IPS DF 6.9 (cell line): ENCODE results near the gene LHX1.

ENCODE experiments used
- DNase-seq: peaks from one replicate; pipeline ENCODE4 v3.0.0-alpha.2; 2013; ENCODE audit warnings: low read depth, low spot score
- H3K27ac ChIP-seq: one replicate; pipeline ENCODE4 v1.5.1; 2013; ENCODE audit warnings: low read length, control low read depth
- H3K27me3 ChIP-seq: 2 replicates; pipeline ENCODE4 v1.6.1; 2013; ENCODE audit warnings: mild to moderate bottlenecking, low read length; ENCODE audit not compliant: control insufficient read depth, insufficient read depth
- H3K36me3 ChIP-seq: 2 replicates; pipeline ENCODE4 v1.6.1; 2013; ENCODE audit warnings: low read length; ENCODE audit not compliant: control insufficient read depth, insufficient read depth
- H3K4me1 ChIP-seq: 2 replicates; pipeline ENCODE4 v1.6.1; 2013; ENCODE audit warnings: low read length; ENCODE audit not compliant: control insufficient read depth, insufficient read depth
- H3K4me3 ChIP-seq: 2 replicates; pipeline ENCODE4 v1.5.1; 2013; ENCODE audit warnings: mild to moderate bottlenecking, low read length
- H3K9me3 ChIP-seq: 2 replicates; pipeline ENCODE4 v1.6.1; 2013; ENCODE audit warnings: low read length, inconsistent platforms; ENCODE audit not compliant: control insufficient read depth, insufficient read depth
- WGBS: extraction: QIAGEN DNeasy Blood & Tissue Kit; methylation state at CpG from one replicate; pipeline ENCODE4 v1.1.7; 2013; ENCODE audit warnings: mixed read lengths, missing lambda C conversion rate; ENCODE audit not compliant: insufficient read length, insufficient coverage; 5-methylcytosine and 5-hydroxymethylcytosine counted together

Gene LHX1

DNA sequence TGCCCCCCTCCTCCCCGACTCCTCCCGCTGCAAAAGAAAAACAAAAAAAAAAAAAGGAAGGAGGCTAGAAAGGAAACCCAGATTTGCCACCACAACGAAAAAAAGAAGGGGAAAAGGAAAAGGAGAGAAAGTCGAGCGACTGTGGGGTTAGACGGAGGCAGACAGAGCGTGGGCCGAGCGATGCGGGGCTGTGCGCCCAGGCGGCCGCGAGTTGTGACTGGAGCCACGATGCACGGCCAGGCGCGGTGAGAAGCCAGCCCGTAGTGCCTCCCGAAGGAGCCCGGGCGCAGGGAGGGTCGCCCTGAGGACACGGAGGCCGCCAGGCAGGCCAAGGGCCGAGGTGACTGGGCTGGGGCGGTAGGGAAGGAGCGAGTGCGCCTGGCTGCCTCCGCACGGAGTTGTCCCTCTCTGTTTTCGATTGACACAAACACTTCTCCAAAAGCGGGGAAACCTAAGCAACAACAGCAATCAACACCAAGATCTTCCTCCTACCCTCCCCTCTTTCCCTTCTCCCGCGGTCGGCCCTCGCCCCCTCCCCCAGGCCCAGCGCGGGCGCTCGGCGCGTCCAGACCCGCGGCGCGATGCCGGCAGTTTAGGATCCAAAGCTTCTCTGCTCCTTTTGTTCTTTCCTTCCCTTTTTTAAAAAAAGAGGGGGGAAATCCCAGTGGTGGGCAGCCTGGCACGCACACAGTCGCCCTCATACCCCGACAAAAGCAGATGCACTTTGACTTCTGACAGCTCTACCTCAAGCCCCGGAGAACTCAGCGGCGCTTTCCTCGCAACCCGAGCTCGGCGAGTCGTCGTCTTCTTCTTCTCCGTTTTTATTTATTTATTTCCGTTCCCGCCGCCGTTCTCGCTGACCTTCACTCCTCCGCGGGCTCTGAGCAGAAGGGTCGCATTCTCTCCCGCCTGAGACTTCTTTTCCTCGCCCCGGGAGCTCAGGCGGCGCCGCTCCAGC lies at the start of gene LHX1:
Gene LHX1 (plus strand): TSS at position 475 of the 958 bp plus-strand sequence. CDS start 723 bp downstream, outside the sequence.
- Histone ChIP-seq H3K4me1 (peaks cover 13% of the 10 kb centered on the region), H3K36me3 (no peaks in the 10 kb centered on the region), H3K4me3 (peak within 1 kb of the TSS; percentile 38; the same call in 1 of the 2 replicates), H3K27me3 (peaks cover 85% of the 10 kb centered on the region), H3K27ac (no peak within 1 kb of the TSS), H3K9me3 (no peaks in the 10 kb centered on the region)
- no CpG with 5 or more reads among the region's 75 CpGs for WGBS
- no peak for DNase-seq

GRCh38 chr17:36888236-36888951 lies 48.9 kb upstream of the LHX1 start:
- DNase-seq, result no peak
- H3K27me3 ChIP-seq, result no peaks in the 10 kb centered on the region

DNA sequence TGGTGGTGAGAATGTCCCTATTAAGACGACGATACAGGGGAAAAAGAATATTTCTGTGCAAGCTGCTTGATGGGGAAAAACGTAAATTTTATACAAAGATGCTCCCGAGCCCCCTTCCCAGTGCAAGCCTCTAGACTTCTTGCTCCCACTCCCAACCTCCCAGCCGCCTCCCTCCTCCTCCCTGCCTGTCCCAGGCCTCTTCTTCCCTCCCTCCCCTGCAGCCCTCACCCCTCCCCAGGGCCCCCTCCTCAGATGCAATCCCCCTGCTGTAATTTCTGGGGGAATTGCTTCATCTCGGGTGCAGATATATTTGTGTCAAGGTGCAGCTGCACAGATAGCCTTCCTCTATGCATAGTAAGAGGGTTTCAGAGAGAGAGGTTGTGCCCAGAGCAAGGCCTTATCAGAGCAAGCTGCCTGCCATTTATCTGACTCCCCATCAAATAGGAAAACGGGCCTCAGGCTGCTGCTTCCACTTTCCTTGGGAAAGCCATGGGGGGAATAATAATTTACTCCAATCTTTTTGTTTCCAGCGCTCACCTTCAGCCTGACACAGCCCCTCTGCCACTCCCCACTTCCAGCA lies 47.4 kb upstream of the LHX1 start:
- Histone ChIP-seq H3K4me1 (peaks cover 1% of the 10 kb centered on the region; the same call in 1 of the 2 replicates), H3K36me3 (no peaks in the 10 kb centered on the region), H3K9me3 (no peaks in the 10 kb centered on the region), H3K4me3 (no peak overlapping the region), H3K27ac (no peak overlapping the region), H3K27me3 (no peaks in the 10 kb centered on the region)
- DNase-seq, result no peak
- no CpG with 5 or more reads among the region's 8 CpGs for WGBS

More at GRCh38 chr17:36888236-36888951, 48.9 kb upstream of the LHX1 start:
- Histone ChIP-seq H3K36me3 (no peaks in the 10 kb centered on the region), H3K4me1 (peaks cover 1% of the 10 kb centered on the region; the same call in 1 of the 2 replicates), H3K27ac (no peak overlapping the region), H3K4me3 (no peak overlapping the region), H3K9me3 (no peaks in the 10 kb centered on the region)
- WGBS, result no CpG with 5 or more reads among the region's 8 CpGs

DNA sequence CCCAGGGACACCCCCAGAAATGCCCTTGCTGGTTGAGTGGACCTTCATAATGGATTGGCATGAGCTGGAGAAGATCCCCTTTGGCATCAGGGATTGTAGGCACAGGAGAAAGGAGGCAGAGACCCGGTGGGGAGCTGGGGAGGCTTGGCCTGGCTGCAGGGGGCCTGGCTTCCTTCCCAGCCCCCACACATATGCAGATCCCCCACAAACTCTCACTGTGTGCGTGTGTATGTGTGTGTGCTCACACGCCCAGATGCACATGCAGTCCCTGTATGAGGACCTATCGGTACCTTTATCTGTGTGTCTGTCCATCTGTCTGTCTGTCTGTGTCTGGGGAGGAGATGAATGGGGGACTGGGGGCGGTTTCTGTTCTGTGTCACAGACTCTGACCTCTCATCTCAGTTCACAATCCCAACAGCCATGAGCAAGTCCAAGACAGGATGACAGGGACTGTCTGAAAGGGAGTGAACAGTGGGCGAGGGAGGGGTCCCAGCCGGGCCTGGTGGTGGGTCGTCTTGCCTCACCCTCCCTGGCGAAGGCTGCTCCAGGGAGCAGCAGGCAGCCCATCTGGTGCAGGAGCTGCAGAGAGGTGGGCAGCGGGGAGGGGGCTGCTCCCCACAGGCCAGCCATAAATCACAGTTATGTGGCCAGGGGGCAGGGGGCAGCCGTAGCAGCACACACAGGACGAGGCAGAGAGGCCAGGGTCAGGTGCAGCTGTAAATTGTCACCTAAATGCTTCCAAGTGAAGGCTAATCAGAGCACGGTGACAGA lies 46.7 kb upstream of the LHX1 start:
- no peak overlapping the region for H3K27ac ChIP-seq

GRCh38 chr17:36892112-36892838 lies 45.0 kb upstream of the LHX1 start:
- Histone ChIP-seq H3K9me3 (no peaks in the 10 kb centered on the region), H3K4me1 (peaks cover 1% of the 10 kb centered on the region; the same call in 1 of the 2 replicates), H3K27me3 (no peaks in the 10 kb centered on the region), H3K27ac (no peak overlapping the region), H3K4me3 (no peak overlapping the region), H3K36me3 (no peaks in the 10 kb centered on the region)
- no CpG with 5 or more reads among the region's 7 CpGs for WGBS
- DNase-seq, result no peak

More for the DNA sequence above, 46.7 kb upstream of the LHX1 start:
- H3K9me3 ChIP-seq, result no peaks in the 10 kb centered on the region
- WGBS, result no CpG with 5 or more reads among the region's 13 CpGs
- H3K4me1 ChIP-seq, result peaks cover 1% of the 10 kb centered on the region; the same call in 1 of the 2 replicates
- no peaks in the 10 kb centered on the region for H3K27me3 ChIP-seq
- DNase-seq, result no peak
- H3K36me3 ChIP-seq, result no peaks in the 10 kb centered on the region
- H3K4me3 ChIP-seq, result no peak overlapping the region

DNA sequence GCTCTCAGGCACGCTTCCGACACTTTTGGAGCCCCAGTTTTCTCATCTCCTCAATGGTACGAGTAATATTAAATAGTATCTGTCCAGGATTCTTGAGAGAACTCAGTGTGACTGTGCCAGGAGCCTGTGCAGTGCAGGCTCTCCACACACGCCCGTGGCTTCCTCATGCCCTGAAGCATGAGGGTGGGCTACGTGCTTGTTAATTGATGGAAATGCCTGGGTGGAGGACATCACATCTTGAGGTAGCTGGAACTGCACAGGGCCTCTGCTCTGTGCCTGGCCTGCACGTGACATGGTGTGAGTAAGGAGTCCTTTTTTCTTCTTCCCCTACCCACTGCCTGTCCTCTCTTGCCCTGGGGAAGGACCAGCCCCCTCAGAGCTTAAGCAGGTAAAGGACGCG lies 43.1 kb upstream of the LHX1 start:
- Histone ChIP-seq H3K4me3 (no peak overlapping the region), H3K9me3 (no peaks in the 10 kb centered on the region), H3K27ac (no peak overlapping the region), H3K27me3 (no peaks in the 10 kb centered on the region), H3K4me1 (peaks cover 1% of the 10 kb centered on the region; the same call in 1 of the 2 replicates), H3K36me3 (no peaks in the 10 kb centered on the region)
- WGBS, result no CpG with 5 or more reads among the region's 9 CpGs
- no peak for DNase-seq

GRCh38 chr17:36894925-36895324 lies 42.4 kb upstream of the LHX1 start:
- whole genome bisulfite sequencing, result no CpG with 5 or more reads among the region's 5 CpGs
- no peak for DNase-seq
- Histone ChIP-seq H3K36me3 (no peaks in the 10 kb centered on the region), H3K27me3 (no peaks in the 10 kb centered on the region), H3K27ac (no peak overlapping the region), H3K4me1 (peaks cover 1% of the 10 kb centered on the region; the same call in 1 of the 2 replicates), H3K4me3 (no peak overlapping the region), H3K9me3 (no peaks in the 10 kb centered on the region)

DNA sequence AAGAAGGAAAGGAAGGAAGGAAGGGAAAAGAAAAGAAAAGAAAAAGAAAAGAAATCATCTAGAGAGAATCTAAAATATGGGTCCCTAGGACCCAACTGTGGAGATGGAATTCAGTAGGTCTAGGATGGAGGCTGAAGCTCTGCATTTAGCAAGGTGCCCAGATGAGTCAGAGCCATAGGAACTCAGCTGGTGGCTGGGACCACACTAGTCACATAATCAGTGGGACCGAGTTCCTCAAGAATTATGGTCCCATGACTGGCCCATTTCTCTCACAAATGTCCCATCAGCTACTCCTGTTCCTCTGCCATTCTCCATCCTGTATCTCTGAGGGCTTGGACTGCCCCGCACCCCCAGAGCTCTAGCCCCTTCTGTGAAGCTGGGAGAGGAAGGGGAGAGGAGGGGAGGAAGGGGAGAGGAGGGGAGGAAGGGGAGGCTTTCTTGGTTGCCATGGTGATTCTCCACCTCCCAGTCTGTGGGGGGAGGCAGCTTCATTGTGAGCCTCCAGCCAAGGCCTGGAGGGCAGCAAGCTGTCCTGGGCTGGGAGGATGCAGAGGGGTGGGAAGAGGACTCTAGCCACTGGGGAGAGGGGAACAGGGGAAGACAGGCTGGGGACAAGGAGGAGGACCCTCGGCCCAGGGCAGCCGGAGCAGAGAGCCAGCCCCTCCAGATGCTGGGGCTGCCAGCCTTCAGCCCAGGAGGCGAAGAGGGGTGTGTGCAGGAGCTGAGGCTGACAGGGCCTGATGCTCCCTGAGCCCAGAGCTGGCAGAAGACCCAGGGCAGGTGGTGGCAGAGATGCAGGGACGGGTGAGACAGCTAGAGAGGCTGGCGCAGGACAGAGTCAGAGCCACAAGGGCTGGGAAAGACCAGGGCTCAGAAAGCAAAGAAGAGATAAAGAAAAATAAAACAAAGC lies 37.8 kb upstream of the LHX1 start:
- no peak for DNase-seq

GRCh38 chr17:36900160-36900512 lies 37.1 kb upstream of the LHX1 start:
- Histone ChIP-seq H3K27me3 (no peaks in the 10 kb centered on the region), H3K9me3 (no peaks in the 10 kb centered on the region), H3K27ac (no peak overlapping the region), H3K4me1 (no peaks in the 10 kb centered on the region), H3K36me3 (no peaks in the 10 kb centered on the region), H3K4me3 (no peak overlapping the region)
- WGBS, result no CpG with 5 or more reads among the region's 7 CpGs
- DNase-seq, result no peak

More for the DNA sequence above, 37.8 kb upstream of the LHX1 start:
- Histone ChIP-seq H3K36me3 (no peaks in the 10 kb centered on the region), H3K4me1 (no peaks in the 10 kb centered on the region), H3K4me3 (no peak overlapping the region), H3K9me3 (no peaks in the 10 kb centered on the region), H3K27ac (no peak overlapping the region), H3K27me3 (no peaks in the 10 kb centered on the region)
- no CpG with 5 or more reads among the region's 7 CpGs for WGBS
